Globus pallidus (tissue), 1 donor: Measurements from ENCODE around the gene BGN.
A peak's percentile ranks its signal among the peaks of the same experiment; 100 is the strongest.

ENCODE experiments used
- DNase-seq: peaks from one replicate; pipeline ENCODE4 v3.0.0-alpha.2; 2015; ENCODE audit warnings: low spot score

The BGN gene

GRCh38 chrX:153494541-153495361 lies at the start of gene BGN:
Gene BGN (plus strand): TSS chrX:153494980. CDS start chrX:153504632, 9,652 bp downstream.
- DNase-seq: peak; percentile 37

GRCh38 chrX:153445106-153445855 lies 49.5 kb upstream of the BGN start:
- DNase-seq: no peak

GRCh38 chrX:153445856-153446635 lies 48.7 kb upstream of the BGN start, which contains the start of gene TREX2:
Gene TREX2 (minus strand): TSS chrX:153446056. CDS start chrX:153445430, 626 bp downstream.
- no peak for DNase-seq

DNA sequence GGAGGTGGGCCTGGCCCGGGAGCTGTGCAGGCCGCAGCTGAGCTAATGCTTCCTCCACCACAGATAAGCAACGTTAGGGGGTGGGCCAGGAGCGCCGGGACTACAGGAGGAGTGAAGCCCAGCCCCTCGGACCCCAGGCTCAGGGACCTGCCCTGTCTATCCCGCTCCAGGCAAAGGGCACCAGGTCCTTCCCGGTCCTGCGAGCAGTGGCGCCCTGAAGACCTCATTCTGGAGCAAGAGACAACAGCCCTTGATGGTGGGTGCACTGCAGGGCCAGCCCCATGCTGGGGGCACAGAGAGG lies 48.2 kb upstream of the BGN start:
- DNase-seq: no peak

DNA sequence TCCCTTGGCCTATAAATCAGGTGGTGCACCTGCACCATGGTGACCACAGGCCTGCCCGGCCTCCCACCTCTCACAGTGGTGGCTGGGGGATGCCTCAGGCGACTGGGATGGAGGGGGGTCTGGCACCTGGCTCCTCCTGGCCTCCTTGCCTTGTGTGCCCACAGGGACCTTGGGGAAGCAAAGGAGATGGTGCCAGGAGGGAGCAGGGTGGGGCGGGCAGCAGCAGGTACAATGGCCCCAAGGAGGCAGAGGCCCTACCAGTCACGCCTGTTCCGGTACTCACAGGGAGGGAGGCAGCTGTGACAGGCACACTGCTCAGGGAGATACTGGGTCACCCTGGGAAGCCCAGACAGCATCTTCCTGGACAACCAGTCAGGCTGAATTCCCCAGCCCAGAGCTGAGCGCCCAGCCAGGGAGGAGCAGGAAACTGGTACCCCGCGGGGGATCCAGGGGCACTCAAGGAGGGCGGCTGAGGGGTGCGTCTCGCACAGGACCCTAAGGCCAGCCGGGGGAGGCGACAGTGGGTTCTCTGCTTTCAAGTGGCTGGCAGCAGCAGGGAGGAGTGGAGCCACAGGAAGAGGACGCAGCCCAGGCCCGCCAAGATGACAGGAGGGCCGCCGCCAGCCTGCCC lies 47.7 kb upstream of the BGN start:
- DNase-seq: no peak

GRCh38 chrX:153447581-153447960 lies 47.2 kb upstream of the BGN start:
- no peak for DNase-seq

GRCh38 chrX:153448556-153449367 lies 46.0 kb upstream of the BGN start:
- no peak for DNase-seq

DNA sequence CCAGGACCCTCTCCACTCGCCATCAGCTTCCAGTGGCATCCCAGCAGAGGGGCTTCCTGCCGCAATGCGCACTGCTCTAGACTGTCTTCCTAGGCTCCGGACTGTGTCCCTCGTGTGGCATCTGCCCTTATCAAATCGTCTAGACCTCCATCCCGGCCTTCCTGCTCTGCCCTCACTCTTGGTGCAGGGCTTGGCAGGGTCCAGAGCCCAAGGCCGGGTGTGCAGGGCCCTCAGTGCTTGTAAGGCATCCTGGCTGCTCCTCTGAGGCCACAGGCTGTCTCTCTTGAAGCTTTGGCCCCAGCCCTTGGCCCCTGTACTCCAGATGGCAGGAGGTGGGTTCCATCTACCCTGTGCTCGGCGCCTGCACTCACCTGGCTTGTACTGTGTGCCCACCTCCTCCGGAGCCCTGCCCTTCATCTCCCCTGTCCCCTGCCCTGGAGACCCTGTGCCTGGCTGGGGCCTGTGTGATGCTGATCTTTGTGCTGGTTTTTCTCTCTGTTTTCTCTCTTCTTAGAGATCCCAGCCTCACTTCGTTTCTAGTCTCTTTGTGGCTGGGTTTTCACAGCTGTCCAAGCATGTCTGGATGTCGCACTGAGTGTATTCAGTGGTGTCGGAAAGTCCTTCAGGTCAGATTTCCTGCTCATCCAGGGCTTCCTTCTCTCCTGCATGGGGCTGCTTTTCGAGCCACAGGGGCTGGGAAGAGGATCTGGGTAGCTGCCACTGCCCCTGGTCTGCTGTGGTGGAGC lies 45.2 kb upstream of the BGN start:
- no peak for DNase-seq

DNA sequence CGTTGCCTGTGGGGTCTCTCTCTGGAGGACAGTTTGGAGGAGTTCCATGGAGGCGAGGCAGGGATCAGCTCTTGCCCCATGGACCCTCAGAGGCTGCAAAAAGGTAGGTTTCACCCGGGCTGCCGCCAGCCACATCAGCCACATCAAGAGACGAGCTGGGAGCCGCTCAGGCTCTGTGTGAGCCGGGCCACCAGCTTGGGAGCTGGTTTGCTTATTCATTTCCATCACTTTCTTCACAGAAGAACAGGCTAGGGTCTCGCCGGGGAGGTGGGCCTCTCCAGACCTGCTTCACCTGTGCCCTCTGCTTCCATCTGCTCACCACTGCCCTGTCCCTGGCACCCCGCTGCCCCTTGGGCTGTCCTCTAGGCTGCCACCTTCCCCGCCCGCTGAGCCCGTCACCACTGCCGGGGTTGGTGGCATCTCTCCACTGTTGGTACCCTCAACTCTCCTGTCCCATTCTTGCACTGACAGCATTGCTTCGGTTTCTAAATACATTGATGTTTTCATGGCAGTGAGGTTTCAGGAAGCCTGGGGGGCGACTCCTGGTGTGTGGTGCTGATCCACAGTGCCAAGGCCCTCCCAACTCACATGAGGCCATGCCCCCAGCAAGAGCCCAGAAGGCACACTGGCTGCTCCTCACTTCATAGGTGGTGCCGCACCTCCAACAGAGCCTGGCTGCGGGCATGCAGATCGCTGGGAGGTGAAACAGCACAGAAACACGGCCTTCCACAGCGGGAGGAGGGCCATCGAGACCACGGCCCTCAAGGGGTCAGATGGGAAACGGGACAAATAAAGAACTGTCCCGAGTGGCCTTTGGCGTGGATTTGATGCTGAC lies 44.4 kb upstream of the BGN start:
- DNase-seq: no peak

DNA sequence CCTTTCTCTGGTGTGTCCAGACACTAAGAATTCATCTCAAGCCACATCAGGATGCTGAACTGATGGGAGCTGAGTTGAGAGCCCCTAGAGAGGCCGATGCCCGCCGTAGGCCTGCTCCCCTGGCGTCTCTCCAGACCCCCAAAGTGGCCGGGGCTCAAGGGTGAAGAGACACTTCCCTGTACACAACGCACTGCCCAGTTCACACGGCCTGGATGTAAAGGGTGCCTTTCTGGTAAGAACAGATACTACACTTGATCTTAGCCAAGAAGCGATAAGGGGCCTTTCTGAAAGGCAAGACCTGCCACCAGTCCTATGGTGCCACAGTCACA lies 43.9 kb upstream of the BGN start:
- no peak for DNase-seq

DNA sequence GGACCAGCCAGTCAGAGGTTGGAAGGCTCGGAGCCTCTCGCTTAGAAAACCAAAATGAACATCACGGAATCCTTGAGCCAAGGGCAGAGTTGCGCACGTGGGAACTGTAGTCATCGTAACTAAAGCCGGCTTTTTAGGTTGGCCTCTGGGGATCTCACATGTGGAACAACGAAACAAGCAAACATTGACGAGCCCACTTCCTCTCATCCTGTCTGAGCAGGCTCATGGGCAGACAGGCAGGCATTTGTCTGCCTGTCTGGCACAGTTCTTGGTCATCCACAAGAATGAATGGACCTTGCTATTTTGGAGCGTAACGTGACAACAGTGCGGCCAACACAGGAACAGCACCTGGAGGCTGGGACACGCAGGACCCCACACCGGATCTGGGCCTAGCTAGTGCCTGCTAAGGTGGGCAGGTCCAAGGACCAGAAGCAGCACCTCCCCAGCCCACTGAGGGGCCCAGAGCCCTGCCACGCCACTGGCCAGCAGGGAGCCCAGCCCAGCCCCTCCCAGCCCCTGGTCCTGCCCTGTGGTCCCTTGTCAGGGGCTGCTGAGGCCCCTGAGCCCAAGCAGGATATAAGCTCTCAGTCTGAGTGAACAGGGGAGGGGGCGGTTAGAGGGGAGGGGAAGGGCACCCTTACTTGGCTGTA lies 39.8 kb upstream of the BGN start:
- DNase-seq: no peak

GRCh38 chrX:153455571-153455970 lies 39.2 kb upstream of the BGN start:
- DNase-seq: no peak

- no peak for DNase-seq
These were observed 38.6 kb upstream of the BGN start for GRCh38 chrX:153456161-153456560.

GRCh38 chrX:153456704-153457103 lies 38.1 kb upstream of the BGN start:
- DNase-seq: no peak

GRCh38 chrX:153457136-153457825 lies 37.5 kb upstream of the BGN start:
- DNase-seq: no peak

DNA sequence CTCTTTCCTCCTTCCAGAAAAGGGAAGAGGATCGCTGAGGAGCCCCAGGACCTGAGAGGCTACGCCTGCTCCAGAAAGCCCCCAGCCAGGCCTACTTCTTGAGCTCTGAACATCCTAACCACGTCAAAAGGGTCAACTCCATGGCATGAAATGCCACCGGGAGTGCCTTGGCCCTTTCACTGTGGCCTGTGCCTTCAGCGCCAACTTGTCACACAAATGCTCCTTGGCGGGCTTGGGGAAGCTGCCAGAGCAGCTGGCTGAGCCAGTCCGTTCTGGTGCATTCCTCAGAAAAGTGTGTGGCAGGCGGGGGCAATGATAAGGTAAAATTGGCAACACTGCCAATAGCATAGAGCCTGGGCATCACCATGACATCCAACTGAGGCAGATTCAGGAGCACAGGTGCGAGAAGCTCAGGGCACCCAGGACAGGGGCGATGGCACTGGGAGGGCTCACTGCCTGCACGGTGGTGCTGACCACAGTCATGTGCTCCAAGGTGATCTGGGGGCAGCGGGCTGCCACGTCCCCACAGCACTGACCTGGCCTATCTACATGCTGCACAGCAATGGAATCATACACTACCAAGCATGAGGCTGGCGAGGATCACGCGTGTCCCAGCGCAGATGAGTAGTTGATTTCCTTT lies 36.8 kb upstream of the BGN start:
- DNase-seq: no peak

GRCh38 chrX:153458476-153458875 lies 36.3 kb upstream of the BGN start:
- no peak for DNase-seq

DNA sequence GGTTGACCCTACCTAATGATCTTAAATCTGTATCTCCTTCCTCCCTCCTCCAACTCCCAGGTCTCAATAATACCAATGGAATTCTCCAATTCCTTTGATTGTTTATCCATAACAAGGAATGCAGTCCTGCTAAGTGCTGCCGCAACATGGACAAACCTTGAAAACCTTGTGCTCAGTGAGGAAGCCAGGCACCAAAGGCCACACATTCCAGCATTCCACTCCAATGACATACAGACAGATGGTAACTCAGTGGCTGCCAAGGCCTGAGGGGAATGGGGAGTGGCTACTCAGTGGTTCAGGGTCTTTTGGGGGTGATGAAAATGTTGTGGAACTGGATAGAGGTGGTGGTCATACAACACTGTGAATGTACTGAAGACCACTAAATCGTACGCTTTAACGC lies 34.8 kb upstream of the BGN start:
- DNase-seq: no peak
